SK-N-SH (cell line): ENCODE results near the gene ALPL. TPM values are rescaled to one million over a fixed set of nuclear protein-coding genes. Genes with fewer than 3 reads are reported as not detected.

ENCODE experiments used
- CTCF ChIA-PET: fragments of 300-600, 350-600 bp; formaldehyde crosslinking; extraction: SDS; loops from one replicate; lab custom pipeline; 2021; lab: Yijun Ruan, JAX
- POLR2A ChIA-PET: fragments of 350-600 bp; sonication (Branson Sonifier 250); formaldehyde crosslinking; extraction: SDS; loops from one replicate; lab custom pipeline; 2020; ENCODE audit warnings: antibody characterized with exemption, inconsistent platforms; lab: Yijun Ruan, JAX
- DNase-seq: peaks from one replicate; pipeline ENCODE4 v3.0.0; 2012
- H2AFZ ChIP-seq: fragments of 200-600 bp; sonication (generic); 2 replicates; pipeline ENCODE4 v1.8.1; 2016; ENCODE audit warnings: antibody characterized with exemption, mild to moderate bottlenecking, low read depth
- H3F3A ChIP-seq: fragments of 200-600 bp; sonication (generic); replicated peaks from 2 replicates; pipeline ENCODE3; 2016; ENCODE audit warnings: antibody characterized with exemption, mild to moderate bottlenecking; ENCODE audit not compliant: insufficient read depth
- H3K27ac ChIP-seq, 2 experiments: fragments of 200-500 bp in 1 of 2; fragments of 200-600 bp in 1 of 2; sonication (Bioruptor generic) in 1 of 2; sonication (generic), shearing (Covaris generic) in 1 of 2; 2 replicates each; pipeline versions ENCODE4 v1.5.1 to v1.6.1; 2014 to 2016; ENCODE audit warnings: low read depth in 2 of 2, inconsistent platforms in 1 of 2, low read length in 1 of 2, mild to moderate bottlenecking in 1 of 2, mixed read lengths in 1 of 2
- H3K27me3 ChIP-seq: fragments of 200-600 bp; sonication (generic), shearing (Covaris generic); 2 replicates; pipeline ENCODE4 v1.6.1; 2016; ENCODE audit warnings: mixed run types; ENCODE audit not compliant: insufficient read depth
- H3K36me3 ChIP-seq, 2 experiments: fragments of 200-500 bp in 1 of 2; fragments of 200-600 bp in 1 of 2; sonication (Bioruptor generic) in 1 of 2; sonication (generic) in 1 of 2; replicated peaks in 1 of 2; 2 replicates each; pipeline versions ENCODE3 to v1.5.1; 2014 to 2016; ENCODE audit warnings: low read length in 1 of 2, mild to moderate bottlenecking in 1 of 2; ENCODE audit not compliant: insufficient read depth in 2 of 2, control insufficient read depth in 1 of 2
- H3K4me1 ChIP-seq, 2 experiments: fragments of 200-500 bp in 1 of 2; fragments of 200-600 bp in 1 of 2; sonication (Bioruptor generic) in 1 of 2; sonication (generic), shearing (Covaris generic) in 1 of 2; 2 replicates each; pipeline versions ENCODE4 v1.5.1 to v1.6.1; 2014 to 2016; ENCODE audit warnings: low read depth in 1 of 2, low read length in 1 of 2, mixed run types in 1 of 2; ENCODE audit not compliant: insufficient read depth in 2 of 2, control insufficient read depth in 1 of 2
- H3K4me2 ChIP-seq: fragments of 200-600 bp; sonication (generic), shearing (Covaris generic); 2 replicates; pipeline ENCODE4 v1.6.1; 2017; ENCODE audit warnings: mixed run types
- H3K4me3 ChIP-seq, 2 experiments: fragments of 200-500 bp in 1 of 2; fragments of 200-600 bp in 1 of 2; sonication (Bioruptor generic) in 1 of 2; sonication (generic), shearing (Covaris generic) in 1 of 2; 2 replicates each; pipeline versions ENCODE4 v1.5.1 to v1.8.1; 2014 to 2016; ENCODE audit warnings: low read depth in 2 of 2, inconsistent platforms in 1 of 2, low read length in 1 of 2, mild to moderate bottlenecking in 1 of 2, mixed read lengths in 1 of 2, moderate library complexity in 1 of 2
- H3K79me2 ChIP-seq: fragments of 200-600 bp; sonication (generic); 2 replicates; pipeline ENCODE4 v1.8.1; 2017; ENCODE audit warnings: mild to moderate bottlenecking; ENCODE audit not compliant: insufficient read depth
- H3K9ac ChIP-seq: fragments of 200-600 bp; sonication (generic); 2 replicates; pipeline ENCODE4 v1.6.1; 2017; ENCODE audit warnings: mixed run types
- H3K9me2 ChIP-seq: fragments of 200-600 bp; sonication (generic); 2 replicates; pipeline ENCODE4 v1.6.1; 2017; ENCODE audit warnings: mixed run types
- H3K9me3 ChIP-seq: fragments of 200-600 bp; sonication (generic); 2 replicates; pipeline ENCODE4 v1.6.1; 2017; ENCODE audit warnings: mixed run types, mild to moderate bottlenecking, moderate library complexity
- H4K20me1 ChIP-seq: fragments of 200-600 bp; sonication (generic); 2 replicates; pipeline ENCODE4 v1.6.1; 2017; ENCODE audit warnings: mild to moderate bottlenecking, mixed run types; ENCODE audit not compliant: insufficient read depth
- ELF1 ChIP-seq: IDR thresholded peaks from 2 replicates; pipeline ENCODE4 v1.4.0; 2012
- EP300 ChIP-seq, 2 experiments: IDR thresholded peaks; 2 replicates each; pipeline versions ENCODE4 v1.4.0 to v1.6.1; 2012; ENCODE audit warnings: borderline replicate concordance in 1 of 2, low read depth in 1 of 2, low read length in 1 of 2
- FOXM1 ChIP-seq: IDR thresholded peaks from 2 replicates; pipeline ENCODE4 v1.4.0; 2012; ENCODE audit warnings: low read depth, mild to moderate bottlenecking
- JUND ChIP-seq: IDR thresholded peaks from 2 replicates; pipeline ENCODE4 v1.4.0; 2012
- MEF2A ChIP-seq: IDR thresholded peaks from 2 replicates; pipeline ENCODE4 v1.4.0; 2012; ENCODE audit warnings: low read depth, borderline replicate concordance
- NFIC ChIP-seq: IDR thresholded peaks from 2 replicates; pipeline ENCODE4 v1.4.0; 2012; ENCODE audit warnings: borderline replicate concordance
- NRF1 ChIP-seq: IDR thresholded peaks from 2 replicates; pipeline ENCODE4 v1.6.1; 2012; ENCODE audit warnings: low read depth, mild to moderate bottlenecking, low read length
- RAD21 ChIP-seq: IDR thresholded peaks from 2 replicates; pipeline ENCODE4 v1.6.1; 2012; ENCODE audit warnings: mild to moderate bottlenecking, low read length
- RCOR1 ChIP-seq: fragments of 150-350 bp; IDR thresholded peaks from 2 replicates; pipeline ENCODE4 v1.6.1; 2017; ENCODE audit warnings: antibody characterized with exemption, low read length
- RFX5 ChIP-seq: IDR thresholded peaks from 2 replicates; pipeline ENCODE4 v1.6.1; 2012; ENCODE audit warnings: mild to moderate bottlenecking, improper control_type of control experiment, low read length
- SIN3A ChIP-seq: IDR thresholded peaks from 2 replicates; pipeline ENCODE4 v1.6.1; 2012; ENCODE audit warnings: low read depth, mild to moderate bottlenecking, low read length, moderate library complexity, borderline replicate concordance
- SMC3 ChIP-seq: IDR thresholded peaks from 2 replicates; pipeline ENCODE4 v1.6.1; 2012; ENCODE audit warnings: low read depth, low read length, improper control_type of control experiment
- TAF1 ChIP-seq: IDR thresholded peaks from 2 replicates; pipeline ENCODE4 v1.6.1; 2012; ENCODE audit warnings: low read depth, mild to moderate bottlenecking, low read length, moderate library complexity, borderline replicate concordance
- TCF12 ChIP-seq: IDR thresholded peaks from 2 replicates; pipeline ENCODE4 v1.4.0; 2012
- TEAD4 ChIP-seq: IDR thresholded peaks from 2 replicates; pipeline ENCODE4 v1.4.0; 2012; ENCODE audit warnings: mild to moderate bottlenecking, borderline replicate concordance; ENCODE audit not compliant: insufficient read depth
- YY1 ChIP-seq: IDR thresholded peaks from 2 replicates; pipeline ENCODE4 v1.4.0; 2012; ENCODE audit warnings: low read depth, mild to moderate bottlenecking
- WGBS: methylation state at CpG from one replicate; pipeline ENCODE4 v1.1.6; 2017; ENCODE audit warnings: low lambda C conversion rate; 5-methylcytosine and 5-hydroxymethylcytosine counted together
- polyA plus RNA-seq, 3 experiments: library from polyadenylated mRNA; depleted of rRNA; stranded (reverse); fragments of >200 nt; gene quantifications; 2 replicates each; pipeline ENCODE4 v1.2.3, GENCODE V29; 2012
- TF ChIP-seq, protein P1 (sequence below): IDR thresholded peaks from 2 replicates; pipeline ENCODE4 v1.4.0; 2012; ENCODE audit warnings: low read depth, borderline replicate concordance

The ALPL gene
- polyA plus RNA-seq, 1 of the 3 experiments (the other 2 are of a cell fraction) = 0.69 TPM

DNA sequence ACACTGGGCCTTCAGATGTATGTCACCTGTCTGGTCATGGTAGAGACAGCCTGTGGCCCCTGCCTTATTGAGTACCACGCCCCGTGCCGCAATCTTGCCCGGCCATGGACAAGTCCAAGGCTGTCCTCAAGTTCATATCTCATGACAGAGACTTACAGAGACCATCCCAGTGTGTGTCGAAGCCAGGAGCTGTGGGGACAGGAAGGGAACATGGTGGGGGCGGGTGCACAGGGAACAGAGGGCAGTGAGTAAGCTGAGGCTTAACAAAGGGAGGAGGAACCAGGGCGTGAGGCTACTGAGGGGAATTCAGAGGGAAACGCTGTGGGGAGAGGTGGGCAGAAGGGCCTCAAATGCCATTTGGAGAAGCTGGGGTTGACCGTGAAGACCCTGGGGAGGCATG is 75.8 kb downstream of the ALPL start:
- Histone ChIP-seq H3K9me2 (no peaks in the 10 kb centered on the region), H2AFZ (no peak overlapping the region), H3K9me3 (no peaks in the 10 kb centered on the region), H4K20me1 (no peaks in the 10 kb centered on the region), H3K4me1 (peaks cover 2 to 16% of the 10 kb centered on the region in 2 experiments; a peak in 2 of 4 replicates), H3K4me3 (no peak overlapping the region), H3K9ac (no peak overlapping the region), H3K27me3 (no peaks in the 10 kb centered on the region), H3K4me2 (no peak overlapping the region), H3K79me2 (no peaks in the 10 kb centered on the region), H3K27ac (no peak overlapping the region)
- 93% methylated on average over 8 of the region's 9 CpGs for whole genome bisulfite sequencing
- ChIA-PET CTCF (interaction anchor here (1.0 to 1.6 kb wide), 5 partner anchors 11 to 330 kb away, joined by 3 to 14 read pairs (median 4); partner anchors contain the start of gene ALPL), POLR2A (no interaction called here)
- DNase-seq = no peak
- TF ChIP-seq JUND (no peak), ELF1 (no peak), RFX5 (no peak), TCF12 (no peak), TEAD4 (no peak), SIN3A (no peak), EP300 (IDR thresholded peaks at IDR 0.05; ENCODE audit: borderline replicate concordance in 1 of 2, low read depth in 1 of 2, low read length in 1 of 2) (no peak), SMC3 (no peak), FOXM1 (no peak), RAD21 (no peak), RCOR1 (no peak), YY1 (no peak), MEF2A (no peak)
- TF ChIP-seq, protein P1, sequence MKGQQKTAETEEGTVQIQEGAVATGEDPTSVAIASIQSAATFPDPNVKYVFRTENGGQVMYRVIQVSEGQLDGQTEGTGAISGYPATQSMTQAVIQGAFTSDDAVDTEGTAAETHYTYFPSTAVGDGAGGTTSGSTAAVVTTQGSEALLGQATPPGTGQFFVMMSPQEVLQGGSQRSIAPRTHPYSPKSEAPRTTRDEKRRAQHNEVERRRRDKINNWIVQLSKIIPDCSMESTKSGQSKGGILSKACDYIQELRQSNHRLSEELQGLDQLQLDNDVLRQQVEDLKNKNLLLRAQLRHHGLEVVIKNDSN = no peak
- TF ChIP-seq, all 33 proteins: peak for 0
- no peaks in the 10 kb centered on the region for H3F3A ChIP-seq
- no peaks in the 10 kb centered on the region for H3K36me3 ChIP-seq

DNA sequence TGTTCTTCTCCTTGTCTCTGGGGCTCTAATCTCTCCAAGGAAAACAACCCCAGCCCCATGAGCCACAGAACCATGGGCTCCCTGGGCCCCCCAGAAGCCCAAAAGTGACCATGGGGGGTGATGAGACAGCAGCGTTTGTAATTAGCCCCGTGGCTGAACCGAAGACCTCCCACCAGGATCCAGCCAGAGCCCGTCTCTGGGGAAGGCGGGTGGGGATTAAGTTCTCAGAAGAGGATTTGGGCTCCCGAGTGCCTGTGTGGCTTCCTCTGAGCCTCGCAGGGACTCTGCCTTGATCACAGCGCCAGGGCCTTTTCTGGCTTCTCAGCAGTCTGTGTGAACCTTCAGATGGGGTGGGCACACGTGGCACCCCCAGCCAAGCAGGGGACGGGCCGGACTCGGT is 77.0 kb downstream of the ALPL start:
- CTCF ChIA-PET = interaction anchor here (1.0 to 1.6 kb wide), 5 partner anchors 9 to 331 kb away, joined by 3 to 14 read pairs (median 4); partner anchors contain the start of gene ALPL
- 88% methylated on average over 7 of the region's 12 CpGs for WGBS

More for the DNA sequence above, 77.0 kb downstream of the ALPL start:
- POLR2A ChIA-PET = no interaction called here
- Histone ChIP-seq H2AFZ (no peak overlapping the region), H3K27me3 (no peaks in the 10 kb centered on the region), H3K4me3 (no peak overlapping the region), H3K27ac (no peak overlapping the region), H3K79me2 (no peaks in the 10 kb centered on the region), H3F3A (no peaks in the 10 kb centered on the region), H4K20me1 (no peaks in the 10 kb centered on the region), H3K9me2 (no peaks in the 10 kb centered on the region), H3K9me3 (no peaks in the 10 kb centered on the region), H3K9ac (no peak overlapping the region), H3K4me2 (no peak overlapping the region), H3K4me1 (peaks cover 2 to 28% of the 10 kb centered on the region in 2 experiments; a peak in 2 of 4 replicates), H3K36me3 (no peaks in the 10 kb centered on the region)
- no peak for DNase-seq
- TF ChIP-seq NFIC (no peak), YY1 (no peak), TAF1 (no peak), NRF1 (no peak)
